ENCODE results near the gene PHKB.
"Not testable (repeated sequence)": the region's sequence is repeated elsewhere in the genome, so short reads cannot be mapped to it uniquely, and the experiment has no call there.

The PHKB gene

GRCh38 chr16:47626246-47626645 lies 165.1 kb downstream of the PHKB start:
- no peak for DNase-seq (ENCODE audit: low read depth)

GRCh38 chr16:47627085-47627639 lies 166.0 kb downstream of the PHKB start:
- no peak for DNase-seq (ENCODE audit: low read depth)

- no peak for DNase-seq (ENCODE audit: low read depth)
Observed at GRCh38 chr16:47627721-47628120, 166.6 kb downstream of the PHKB start.

DNA sequence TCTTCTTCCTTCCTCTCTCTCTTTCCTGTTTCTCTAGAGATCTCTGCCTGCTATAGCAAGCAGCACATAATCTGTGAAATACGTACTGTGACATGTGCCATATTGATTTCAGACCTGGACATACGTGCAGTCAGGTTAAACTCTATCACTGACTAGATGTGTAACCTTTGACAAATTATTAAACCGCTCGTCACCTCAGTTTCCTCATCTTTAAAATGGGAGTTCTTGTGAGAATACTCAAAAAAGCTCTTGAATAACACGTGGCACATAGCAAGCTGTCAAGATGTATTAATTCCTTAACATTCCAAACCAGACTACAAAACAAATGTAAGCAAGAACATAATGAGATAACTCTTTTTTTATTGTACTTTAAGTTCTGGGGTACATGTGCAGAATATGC lies 170.0 kb downstream of the PHKB start:
- no peak for DNase-seq (ENCODE audit: low read depth)

DNA sequence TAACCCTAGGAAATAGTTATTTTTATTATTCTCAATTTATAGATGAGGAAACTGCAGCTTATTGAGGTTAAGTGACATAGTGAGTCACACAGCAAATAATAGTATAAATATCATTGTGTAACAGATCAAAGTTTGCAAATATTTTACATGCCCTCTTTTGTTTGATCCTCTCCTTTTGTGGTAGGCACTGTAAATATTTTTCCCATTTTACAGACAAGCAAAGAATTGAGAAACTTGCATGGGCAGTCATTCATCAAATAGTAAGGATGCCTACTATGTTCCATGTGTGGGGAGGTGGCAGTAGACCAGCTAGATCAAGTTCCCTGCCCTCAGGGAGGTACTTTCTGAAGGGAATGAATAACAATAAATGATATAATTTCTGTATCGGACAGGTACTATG lies 173.0 kb downstream of the PHKB start:
- no peak for DNase-seq (ENCODE audit: low read depth)

DNA sequence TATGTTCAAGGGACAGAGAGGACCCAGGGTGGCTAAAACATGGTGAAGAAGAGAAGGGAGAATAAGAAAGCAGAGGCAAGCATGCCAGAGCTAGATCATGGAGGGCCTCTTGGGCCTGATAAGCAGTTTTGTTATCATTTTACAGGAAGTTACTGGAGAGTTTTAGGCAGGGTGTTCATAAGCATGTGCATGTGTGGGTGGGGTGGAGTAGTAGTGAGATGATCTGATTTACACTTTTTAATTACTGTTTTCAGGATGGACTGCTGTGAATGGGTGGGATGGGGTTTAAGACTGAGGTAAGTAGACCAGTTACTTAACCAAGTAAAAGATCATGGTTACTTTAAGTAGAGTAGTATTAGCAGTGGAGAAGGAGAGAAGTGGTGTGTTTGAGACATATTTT lies 173.6 kb downstream of the PHKB start:
- DNase-seq (ENCODE audit: low read depth) = no peak

DNA sequence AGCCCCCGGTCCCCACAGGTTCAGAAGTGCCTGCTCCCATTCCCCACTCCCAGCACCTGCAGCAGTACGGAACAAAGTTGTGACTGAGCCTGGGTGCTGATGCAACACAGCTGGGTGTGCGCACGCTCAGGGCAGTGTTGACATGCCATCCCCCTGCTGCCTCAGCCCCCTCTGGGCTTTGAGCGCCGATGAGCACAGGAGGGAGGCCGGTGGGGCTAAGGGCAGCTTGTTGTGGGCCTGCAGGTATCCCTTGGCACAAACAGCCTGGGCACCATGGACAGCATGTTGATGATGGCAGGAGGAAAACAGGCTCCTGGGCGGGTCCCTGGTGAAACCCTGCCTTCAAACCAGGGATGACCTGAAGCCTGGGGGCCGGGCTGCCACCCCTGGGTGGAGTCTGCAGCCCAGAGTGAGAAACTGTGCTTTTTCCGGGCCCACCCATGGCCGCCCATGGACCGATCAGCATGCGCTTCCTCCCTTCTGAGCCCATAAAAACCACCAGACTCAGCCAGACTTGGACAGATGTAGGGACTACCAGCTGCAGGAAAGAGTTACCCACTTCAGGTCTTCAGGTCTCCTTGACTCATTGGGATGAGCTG lies 175.5 kb downstream of the PHKB start:
- DNase-seq (ENCODE audit: low read depth) = no peak

GRCh38 chr16:47638175-47638574 lies 177.0 kb downstream of the PHKB start:
- no peak for DNase-seq (ENCODE audit: low read depth)

DNA sequence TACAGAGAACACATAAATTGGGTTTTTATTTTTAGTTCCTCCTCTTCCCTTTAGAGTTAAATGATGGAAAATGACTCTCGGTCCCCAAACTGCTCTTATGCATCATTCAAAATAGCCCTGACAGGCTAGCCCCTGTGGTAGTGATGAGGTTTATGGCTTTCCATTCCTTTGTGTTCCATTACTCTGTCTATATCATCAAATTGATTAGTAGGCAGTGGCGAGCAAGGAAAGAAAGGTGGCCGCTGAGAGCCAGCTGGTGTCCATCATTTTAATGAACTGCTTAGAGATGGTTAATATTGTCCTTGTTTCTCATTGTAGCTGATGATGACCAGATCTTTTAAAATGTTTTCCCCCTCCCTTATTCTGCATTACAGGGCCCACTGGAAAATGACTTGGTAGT lies 179.5 kb downstream of the PHKB start:
- DNase-seq (ENCODE audit: low read depth) = no peak

GRCh38 chr16:47643323-47644000 lies 182.3 kb downstream of the PHKB start:
- DNase-seq (ENCODE audit: low read depth) = no peak

DNA sequence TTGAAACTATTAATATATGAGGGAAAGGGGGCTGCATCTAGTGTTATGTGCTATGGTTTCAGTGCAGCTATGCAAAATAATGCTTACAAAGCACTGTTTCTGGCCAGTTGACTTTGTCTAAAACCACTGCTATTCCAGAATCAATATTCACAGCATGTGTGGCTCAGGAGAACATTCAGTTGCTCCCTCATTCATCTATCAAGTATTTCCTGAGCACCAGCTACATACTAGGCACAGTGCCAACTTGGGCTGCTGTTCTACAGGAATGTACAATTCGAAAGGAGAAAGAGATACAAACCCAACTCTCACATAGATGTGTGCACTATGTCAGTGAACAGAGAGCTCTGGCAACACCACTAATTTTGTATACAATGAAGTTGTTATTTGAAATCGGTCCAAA lies 183.0 kb downstream of the PHKB start:
- DNase-seq (ENCODE audit: low read depth) = peak; percentile 72

- DNase-seq (ENCODE audit: low read depth) = no peak
Observed at GRCh38 chr16:47644661-47645060, 183.5 kb downstream of the PHKB start.

DNA sequence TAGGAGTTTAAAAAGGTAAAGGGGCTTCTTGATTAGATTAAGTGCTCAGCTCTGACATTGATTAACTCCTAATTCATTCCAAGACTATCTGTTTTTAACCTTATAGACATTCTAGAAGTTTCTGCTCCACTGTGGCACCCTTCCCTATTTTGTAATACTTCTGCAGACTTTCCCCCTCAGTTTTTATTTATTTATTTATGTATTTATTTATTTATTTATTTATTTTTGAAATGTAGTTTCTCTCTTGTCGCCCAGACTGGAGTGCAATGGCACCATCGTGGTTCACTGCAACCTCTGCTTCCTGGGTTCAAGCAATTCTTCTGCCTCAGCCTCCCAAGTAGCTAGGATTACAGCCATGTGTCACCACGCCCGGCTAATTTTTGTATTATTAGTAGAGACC lies 185.8 kb downstream of the PHKB start:
- DNase-seq (ENCODE audit: low read depth) = no peak

DNA sequence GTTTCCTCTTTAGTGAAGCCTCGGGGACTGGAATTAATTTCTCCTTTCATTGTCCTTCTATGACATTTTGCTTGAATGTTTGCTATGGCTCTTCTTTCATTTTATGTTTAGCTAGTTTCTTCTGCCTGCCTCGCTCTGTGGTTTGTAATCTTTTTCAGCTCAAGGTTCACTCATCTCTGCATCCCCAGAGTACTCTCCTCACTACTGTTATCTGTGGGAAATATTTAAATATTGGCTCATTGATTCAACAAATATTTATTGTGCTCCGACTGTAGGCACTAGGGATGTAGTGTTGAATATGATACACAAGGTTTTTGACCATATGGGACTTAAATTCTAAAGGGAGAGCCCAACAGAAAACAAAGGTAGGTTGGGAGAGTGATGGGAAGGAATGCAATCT lies 195.9 kb downstream of the PHKB start:
- no peak for DNase-seq (ENCODE audit: low read depth)

DNA sequence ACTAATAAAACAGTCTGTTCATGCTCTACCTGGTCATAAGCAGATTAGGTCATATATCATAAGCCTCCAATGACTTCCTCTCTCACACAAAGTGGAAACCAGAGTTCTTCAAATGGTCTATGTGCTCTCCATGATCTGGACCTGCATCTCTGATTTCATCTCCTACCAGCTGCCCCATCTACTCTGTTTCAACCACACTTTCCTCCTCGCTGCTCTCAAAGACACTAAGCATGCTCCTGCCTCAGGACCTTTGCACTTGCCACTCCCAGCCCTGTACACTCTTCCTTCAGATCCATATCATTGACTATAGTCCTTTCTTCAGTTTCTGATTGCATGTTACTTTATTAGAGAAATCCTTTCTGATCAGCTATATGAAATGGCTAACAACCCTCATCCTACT lies 196.8 kb downstream of the PHKB start:
- DNase-seq (ENCODE audit: low read depth) = no peak

DNA sequence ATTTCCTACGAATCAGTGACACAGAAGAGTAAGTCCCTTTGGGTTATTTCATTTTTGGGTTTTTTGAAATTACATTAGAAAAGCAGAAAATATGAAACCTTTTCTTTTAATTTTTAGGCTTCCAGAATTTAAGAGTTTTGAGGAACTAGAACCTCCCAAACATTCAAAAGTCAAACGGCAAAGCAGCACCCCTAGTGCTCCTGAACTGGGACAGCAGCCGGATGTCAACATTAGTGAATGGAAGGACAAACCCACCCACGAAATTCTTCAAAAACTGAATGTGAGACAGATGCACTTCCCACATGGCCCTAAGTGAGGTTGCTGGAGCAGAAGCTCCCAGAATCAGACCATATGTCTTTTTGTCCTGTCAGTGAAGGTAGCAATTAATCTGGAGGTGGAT lies 199.4 kb downstream of the PHKB start:
- DNase-seq (ENCODE audit: low read depth) = no peak

GRCh38 chr16:47664653-47665325 lies 203.7 kb downstream of the PHKB start:
- DNase-seq (ENCODE audit: low read depth) = no peak

DNA sequence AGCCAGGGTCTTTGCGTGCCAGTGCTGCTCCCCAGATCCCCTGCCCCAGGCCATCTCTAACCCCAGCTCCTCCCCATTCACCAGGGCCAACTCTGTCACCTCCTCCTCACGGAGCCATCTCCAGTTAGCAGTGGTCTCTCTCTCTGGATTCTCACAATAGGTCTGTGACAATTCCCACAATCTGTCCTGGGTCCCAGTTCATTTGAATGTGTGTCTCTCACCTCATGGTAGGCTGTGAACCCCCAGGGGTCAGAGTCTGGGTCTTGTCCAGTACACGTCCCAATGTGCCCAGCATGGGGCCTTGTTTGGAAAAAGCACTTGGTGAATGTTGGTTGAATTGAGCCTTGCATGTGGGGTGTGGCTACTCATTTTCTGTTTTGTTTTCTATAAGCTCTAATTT lies 205.3 kb downstream of the PHKB start:
- no peak for DNase-seq (ENCODE audit: low read depth)

- no peak for DNase-seq (ENCODE audit: low read depth)
Observed at GRCh38 chr16:47667956-47668355, 206.8 kb downstream of the PHKB start.

- DNase-seq (ENCODE audit: low read depth) = no peak
Observed at GRCh38 chr16:47672475-47672874, 211.3 kb downstream of the PHKB start.

DNA sequence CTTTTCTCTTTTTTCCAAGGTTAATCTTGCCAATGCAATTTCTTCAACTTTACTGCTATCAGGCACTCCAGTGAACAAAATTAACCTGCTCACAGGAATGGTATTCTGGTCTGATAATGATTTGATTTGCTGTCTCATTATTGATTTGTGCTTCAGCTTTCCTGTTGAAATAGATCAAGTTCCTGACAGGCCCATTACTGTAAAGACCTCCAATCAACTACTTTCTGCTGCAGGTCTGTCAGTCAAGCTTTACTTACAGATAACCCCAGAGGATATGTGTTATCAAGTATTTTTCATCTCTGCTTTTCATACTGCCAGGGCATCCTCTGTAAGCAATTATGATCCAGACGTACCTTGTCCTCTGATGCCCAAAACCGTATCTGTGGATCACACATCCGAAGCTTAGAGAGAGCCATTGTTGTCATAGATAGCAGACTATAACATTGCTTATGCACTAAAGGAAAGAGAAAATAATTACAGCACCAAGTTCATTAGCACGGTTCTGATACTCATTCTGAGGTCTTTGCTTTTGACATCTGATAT lies 215.6 kb downstream of the PHKB start:
- DNase-seq (ENCODE audit: low read depth) = no peak

DNA sequence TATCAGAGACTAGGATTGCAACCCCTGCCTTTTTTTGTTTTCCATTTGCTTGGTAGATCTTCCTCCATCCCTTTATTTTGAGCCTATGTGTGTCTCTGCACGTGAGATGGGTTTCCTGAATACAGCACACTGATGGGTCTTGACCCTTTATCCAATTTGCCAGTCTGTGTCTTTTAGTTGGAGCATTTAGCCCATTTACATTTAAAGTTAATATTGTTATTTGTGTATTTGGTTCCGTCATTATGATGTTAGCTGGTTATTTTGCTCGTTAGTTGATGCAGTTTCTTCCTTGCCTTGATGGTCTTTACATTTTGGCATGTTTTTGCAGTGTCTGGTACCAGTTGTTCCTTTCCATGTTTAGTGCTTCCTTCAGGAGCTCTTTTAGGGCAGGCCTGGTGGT lies 220.4 kb downstream of the PHKB start:
- DNase-seq (ENCODE audit: low read depth) = not testable (repeated sequence)

- DNase-seq (ENCODE audit: low read depth) = no peak
Observed at GRCh38 chr16:47687694-47688093, 226.6 kb downstream of the PHKB start.

Data from HS-27A (cell line).